ENCODE measurements around the gene SNX30. TPM values are rescaled to one million over a fixed set of nuclear protein-coding genes. Genes with fewer than 3 reads are reported as not detected.

SNX30 gene
- total RNA-seq, 1 experiment from 2014 or later: 3.5 TPM

GRCh38 chr9:112890106-112891081 lies 139.8 kb downstream of the SNX30 start, which contains the start of gene SLC46A2:
Gene SLC46A2, minus strand, starts transcription at chr9:112890876. Its CDS starts 195 bp downstream, at chr9:112890681.
- in situ Hi-C loops (cut with HindIII; ENCODE audit: low pct_unique_long_range_greater_than_20kb, low sequenced_read_pairs): no loop called here
- no peak for DNase-seq (ENCODE audit: low read depth)

DNA sequence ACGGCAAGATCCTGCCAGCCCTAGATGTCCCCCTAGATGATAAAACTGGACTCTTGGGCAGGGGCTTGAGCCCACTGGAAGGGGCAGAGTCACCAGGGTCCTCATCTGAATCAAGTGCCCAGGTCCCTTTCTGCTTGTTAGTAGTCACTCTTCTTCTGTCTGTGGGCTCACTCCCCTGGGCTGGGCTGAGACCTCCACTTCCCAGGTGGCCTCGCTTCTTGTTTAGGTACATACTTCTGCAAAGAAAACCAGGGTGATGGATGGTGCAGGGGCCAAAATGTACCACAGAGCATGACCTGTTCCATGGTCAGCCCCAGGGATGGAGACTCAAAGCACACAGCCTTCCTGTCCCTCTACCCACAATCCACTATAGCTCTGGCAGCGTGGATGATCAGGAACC lies 141.0 kb downstream of the SNX30 start:
- in situ Hi-C loops (cut with HindIII; ENCODE audit: low pct_unique_long_range_greater_than_20kb, low sequenced_read_pairs): no loop called here
- no peak for DNase-seq (ENCODE audit: low read depth)

- no peak for DNase-seq (ENCODE audit: low read depth)
- in situ Hi-C loops (cut with HindIII; ENCODE audit: low pct_unique_long_range_greater_than_20kb, low sequenced_read_pairs): no loop called here
These were observed 142.4 kb downstream of the SNX30 start for GRCh38 chr9:112892981-112893380.

DNA sequence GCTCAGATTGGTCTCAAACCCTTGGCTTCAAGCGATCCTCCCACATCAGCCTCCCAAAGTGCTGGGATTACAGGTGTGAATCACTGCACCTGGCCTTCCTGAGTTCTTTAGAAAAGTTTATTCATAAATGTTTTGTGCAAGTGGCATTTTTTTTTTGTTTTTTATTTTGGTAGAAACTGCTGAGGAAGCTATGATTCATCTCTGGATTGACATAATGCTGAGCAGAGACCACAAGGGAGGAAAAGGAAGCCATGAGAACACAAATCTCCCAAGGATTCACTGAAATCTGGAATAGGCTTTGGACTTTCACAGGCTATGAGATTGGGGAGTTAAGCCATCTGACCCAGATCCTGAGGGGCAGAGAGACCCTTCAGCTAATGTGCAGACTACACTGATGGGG lies 143.5 kb downstream of the SNX30 start:
- in situ Hi-C loops (cut with HindIII; ENCODE audit: low pct_unique_long_range_greater_than_20kb, low sequenced_read_pairs): no loop called here
- no peak for DNase-seq (ENCODE audit: low read depth)

DNA sequence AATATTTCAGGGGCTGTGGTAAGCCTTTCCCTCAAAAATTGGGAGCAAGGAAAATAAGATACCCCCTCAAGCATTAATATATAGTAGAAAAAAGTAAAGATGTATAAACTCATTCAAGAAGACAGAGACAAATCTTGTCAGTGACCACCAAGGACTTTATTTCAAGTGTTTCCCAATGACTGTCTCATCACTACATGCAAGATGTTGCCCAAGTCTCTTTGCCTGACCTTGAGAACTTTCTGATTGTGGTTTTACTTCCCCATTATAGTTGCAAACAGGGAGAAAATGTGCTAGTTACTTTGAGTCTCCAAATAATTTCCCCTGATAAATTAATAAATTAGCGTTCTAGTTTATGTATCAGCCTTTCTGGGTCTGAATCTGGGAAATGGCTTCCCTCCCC lies 144.1 kb downstream of the SNX30 start:
- in situ Hi-C loops (cut with HindIII; ENCODE audit: low pct_unique_long_range_greater_than_20kb, low sequenced_read_pairs): no loop called here
- no peak for DNase-seq (ENCODE audit: low read depth)

DNA sequence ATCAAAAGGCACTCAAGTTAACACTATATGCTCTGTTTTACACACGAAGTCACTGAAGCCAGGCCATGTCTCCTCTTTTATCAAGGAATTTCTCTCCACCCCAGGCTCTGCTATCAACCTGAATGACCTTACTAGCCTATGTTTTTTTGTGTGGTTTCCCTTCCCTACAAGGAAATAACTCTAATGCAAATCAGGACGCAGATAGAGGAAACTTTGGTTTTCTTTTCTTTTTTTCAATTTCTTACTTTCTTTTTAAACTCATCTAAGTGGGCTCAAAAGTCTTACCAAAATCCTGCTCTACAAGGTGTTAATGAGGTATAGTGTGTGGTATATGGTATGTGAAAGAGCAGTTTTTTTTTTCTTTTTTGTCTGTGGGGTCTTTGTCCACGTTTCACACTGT lies 145.6 kb downstream of the SNX30 start:
- DNase-seq (ENCODE audit: low read depth): no peak
- in situ Hi-C loops (cut with HindIII; ENCODE audit: low pct_unique_long_range_greater_than_20kb, low sequenced_read_pairs): no loop called here

- DNase-seq (ENCODE audit: low read depth): no peak
- in situ Hi-C loops (cut with HindIII; ENCODE audit: low pct_unique_long_range_greater_than_20kb, low sequenced_read_pairs): no loop called here
These were observed 148.3 kb downstream of the SNX30 start for GRCh38 chr9:112898872-112899311.

GRCh38 chr9:112900488-112900887 lies 149.9 kb downstream of the SNX30 start:
- in situ Hi-C loops (cut with HindIII; ENCODE audit: low pct_unique_long_range_greater_than_20kb, low sequenced_read_pairs): no loop called here
- no peak for DNase-seq (ENCODE audit: low read depth)

DNA sequence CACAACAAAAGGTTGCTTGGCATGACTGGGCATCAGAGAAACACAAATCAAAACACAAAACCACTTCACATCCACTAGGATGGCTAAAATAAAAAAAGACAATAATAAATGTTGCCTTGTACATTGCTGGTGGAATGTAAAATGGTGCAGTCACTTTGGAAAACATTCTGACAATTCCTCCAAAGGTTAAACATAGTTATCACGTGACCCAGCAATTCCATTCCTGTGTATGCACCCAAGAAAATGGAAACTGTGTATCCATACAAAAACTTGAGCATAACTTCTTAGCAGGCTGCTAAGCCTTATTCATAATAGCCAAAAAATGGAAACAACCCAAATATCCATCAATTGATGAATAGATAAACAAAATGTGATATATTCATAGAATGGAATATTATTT lies 150.3 kb downstream of the SNX30 start:
- DNase-seq (ENCODE audit: low read depth): no peak
- in situ Hi-C loops (cut with HindIII; ENCODE audit: low pct_unique_long_range_greater_than_20kb, low sequenced_read_pairs): no loop called here

GRCh38 chr9:112905084-112905483 lies 154.5 kb downstream of the SNX30 start:
- DNase-seq (ENCODE audit: low read depth): no peak
- in situ Hi-C loops (cut with HindIII; ENCODE audit: low pct_unique_long_range_greater_than_20kb, low sequenced_read_pairs): no loop called here

DNA sequence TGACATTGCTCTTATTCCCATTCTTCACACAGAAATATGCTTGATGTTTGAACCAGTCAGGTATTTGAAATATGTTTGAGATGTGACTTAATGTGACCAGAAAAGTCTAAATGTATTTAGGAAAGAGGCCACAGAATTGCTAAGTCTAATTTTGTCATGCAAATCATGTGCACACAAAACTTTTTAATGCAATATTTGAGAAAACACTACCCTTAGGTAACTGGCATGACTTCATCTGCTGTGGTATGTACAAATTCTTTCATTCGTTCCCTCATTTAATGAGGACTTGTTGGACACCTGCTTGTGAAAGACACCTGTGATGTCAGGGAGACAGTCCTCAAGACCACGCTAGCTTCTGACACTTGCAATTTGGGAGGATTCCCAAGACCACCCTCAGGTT lies 161.2 kb downstream of the SNX30 start:
- in situ Hi-C loops (cut with HindIII; ENCODE audit: low pct_unique_long_range_greater_than_20kb, low sequenced_read_pairs): no loop called here
- no peak for DNase-seq (ENCODE audit: low read depth)

DNA sequence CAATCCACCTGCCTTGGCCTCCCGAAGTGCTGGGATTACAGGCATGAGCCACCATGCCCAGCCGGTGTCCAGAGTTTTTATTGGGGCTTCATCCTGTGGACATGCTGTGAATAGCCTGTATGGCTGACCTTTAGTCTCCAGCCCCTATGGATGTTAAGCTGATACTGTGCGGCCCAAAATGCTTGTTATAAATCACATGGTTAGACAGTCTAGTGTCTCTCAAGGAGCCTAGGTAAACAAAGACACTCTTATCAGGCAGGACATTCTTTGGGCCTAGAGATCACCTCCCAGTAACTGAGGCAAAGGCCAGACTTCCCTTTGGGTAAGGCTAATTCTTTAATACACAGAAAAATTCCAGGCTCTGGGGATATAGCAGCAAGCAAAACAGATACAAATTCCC lies 162.1 kb downstream of the SNX30 start:
- no peak for DNase-seq (ENCODE audit: low read depth)

DNA sequence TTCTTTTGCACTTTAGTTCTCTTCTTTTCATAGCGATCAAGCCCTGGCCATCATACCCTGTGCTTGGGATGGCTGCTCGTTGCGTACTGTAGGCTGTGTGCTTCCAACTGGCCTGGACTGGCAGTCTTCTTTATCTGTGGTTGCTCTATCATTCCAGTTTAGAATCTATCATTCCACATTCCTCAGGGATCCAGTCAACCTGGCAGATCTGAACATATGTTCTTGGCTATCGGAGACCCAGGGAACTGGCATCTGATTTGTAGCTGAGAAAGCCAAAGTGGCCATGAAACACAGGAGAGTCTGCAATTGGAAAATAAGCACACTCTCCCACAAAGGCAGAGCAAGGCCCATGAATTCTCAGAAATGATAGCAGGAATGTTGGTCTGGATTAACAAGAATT lies 162.8 kb downstream of the SNX30 start:
- in situ Hi-C loops (cut with HindIII; ENCODE audit: low pct_unique_long_range_greater_than_20kb, low sequenced_read_pairs): no loop called here
- DNase-seq (ENCODE audit: low read depth): no peak

More for the DNA sequence above, 162.1 kb downstream of the SNX30 start:
- in situ Hi-C loops (cut with HindIII; ENCODE audit: low pct_unique_long_range_greater_than_20kb, low sequenced_read_pairs): no loop called here

DNA sequence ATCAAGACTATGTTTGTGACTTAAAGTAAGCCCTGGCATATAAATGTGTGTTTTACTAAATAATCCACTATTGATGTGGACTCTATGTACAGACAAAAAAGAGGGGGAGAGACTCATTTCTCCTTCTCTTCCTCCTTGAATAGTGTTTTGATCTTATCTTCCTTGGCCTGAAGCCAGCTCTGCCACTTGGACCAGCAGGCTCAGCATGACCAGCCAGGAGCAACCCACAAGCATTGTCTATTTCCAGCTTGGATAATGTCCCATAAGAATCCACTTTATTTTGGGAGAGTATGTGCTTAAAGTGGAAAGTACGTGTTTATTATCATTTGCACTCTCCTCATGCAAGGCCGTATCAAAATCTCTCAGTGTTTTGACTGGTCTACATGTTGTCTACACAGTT lies 164.0 kb downstream of the SNX30 start:
- DNase-seq (ENCODE audit: low read depth): no peak
- in situ Hi-C loops (cut with HindIII; ENCODE audit: low pct_unique_long_range_greater_than_20kb, low sequenced_read_pairs): no loop called here

DNA sequence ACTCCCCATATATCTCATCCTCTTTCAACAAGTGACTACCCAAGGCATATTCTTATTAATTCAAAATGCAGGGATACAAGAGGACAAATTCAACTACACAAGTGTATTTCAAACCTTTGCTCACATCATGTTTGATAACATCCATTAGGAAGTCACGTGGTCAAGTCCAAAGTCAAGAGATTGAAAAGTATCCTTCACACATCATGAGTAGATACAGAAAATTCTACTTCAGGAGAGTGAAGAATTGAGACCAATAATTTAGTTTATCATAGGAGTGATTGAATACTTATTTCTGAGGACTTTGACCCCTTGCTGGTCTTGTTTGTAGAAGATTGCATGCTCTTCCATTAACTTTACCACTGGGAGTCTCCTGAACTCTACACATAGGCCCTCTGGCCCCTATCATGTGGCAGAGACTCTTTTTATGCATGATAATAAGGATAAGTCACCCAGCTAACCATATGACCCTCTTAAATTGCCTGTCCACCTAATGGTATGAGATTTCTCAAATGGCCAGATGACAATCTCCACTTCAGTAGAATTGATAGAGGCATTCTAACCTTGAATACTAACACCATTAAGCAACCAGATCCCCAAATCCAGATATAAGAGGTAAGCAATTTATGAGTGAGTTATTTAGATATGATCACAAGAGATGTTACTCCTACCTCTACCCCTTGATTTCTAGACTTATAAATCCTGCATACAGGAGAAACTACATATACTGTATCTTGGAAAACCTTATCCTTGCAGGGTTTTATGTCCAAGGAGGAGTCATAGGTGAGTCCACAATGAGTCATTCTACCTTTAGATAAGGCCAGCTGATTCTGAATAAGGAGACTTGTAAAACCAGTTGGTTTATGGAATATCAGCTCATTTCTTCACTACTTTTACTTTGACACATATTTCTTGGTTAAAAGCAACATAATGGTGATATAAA lies 166.8 kb downstream of the SNX30 start:
- in situ Hi-C loops (cut with HindIII; ENCODE audit: low pct_unique_long_range_greater_than_20kb, low sequenced_read_pairs): no loop called here

DNA sequence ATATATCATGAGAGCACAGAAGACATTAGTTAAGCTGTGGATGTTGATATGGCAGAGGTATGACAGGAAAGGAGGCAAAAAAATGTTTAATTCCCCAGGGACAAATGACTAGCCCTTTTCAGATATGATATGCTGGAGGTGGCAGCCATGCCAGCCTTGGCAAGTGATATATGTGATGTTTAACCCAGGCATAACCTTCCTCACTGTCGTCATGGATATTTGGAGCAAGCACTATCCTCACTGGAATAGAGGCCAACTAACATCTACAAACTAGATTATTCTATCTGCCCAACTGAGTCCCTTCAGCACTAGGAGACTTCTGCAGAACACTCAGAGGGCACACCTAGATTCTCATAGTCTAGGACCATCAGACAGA lies 167.4 kb downstream of the SNX30 start:
- DNase-seq (ENCODE audit: low read depth): no peak
- in situ Hi-C loops (cut with HindIII; ENCODE audit: low pct_unique_long_range_greater_than_20kb, low sequenced_read_pairs): no loop called here

More for the DNA sequence above, 166.8 kb downstream of the SNX30 start:
- no peak for DNase-seq (ENCODE audit: low read depth)

DNA sequence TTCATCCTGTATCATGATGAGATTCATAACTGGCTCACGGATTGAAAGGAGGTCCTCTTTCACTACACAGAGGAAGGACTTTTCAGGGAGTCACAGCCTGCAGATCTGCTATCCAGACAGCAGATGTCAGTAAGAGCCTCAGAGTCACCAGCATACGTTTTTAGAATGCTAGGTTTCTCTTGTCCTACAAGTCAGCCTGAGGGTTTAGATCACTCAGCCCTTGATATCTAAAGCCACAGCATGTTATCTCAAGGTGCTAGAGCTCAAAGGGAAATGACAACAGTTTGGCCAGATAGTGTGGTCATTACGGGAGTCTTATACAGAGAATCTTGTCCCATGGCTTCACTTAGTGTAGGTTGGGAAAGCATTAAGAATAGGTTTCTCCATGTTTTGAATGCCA lies 171.0 kb downstream of the SNX30 start:
- no peak for DNase-seq (ENCODE audit: low read depth)
- in situ Hi-C loops (cut with HindIII; ENCODE audit: low pct_unique_long_range_greater_than_20kb, low sequenced_read_pairs): no loop called here

Measured in Caki2 (cell line).